HEK293 (cell line): Measurements from ENCODE around the gene TESMIN.

Experiments
- CTCF ChIA-PET: fragments of 350-600 bp; formaldehyde crosslinking; extraction: SDS; loops from one replicate; lab custom pipeline; 2021; ENCODE audit warnings: antibody characterized with exemption; lab: Yijun Ruan, JAX
- POLR2A ChIA-PET: fragments of 300-600 bp; formaldehyde crosslinking; extraction: SDS; loops from one replicate; lab custom pipeline; 2020; ENCODE audit warnings: antibody characterized with exemption, inconsistent platforms; lab: Yijun Ruan, JAX
- H3K27ac ChIP-seq: fragments of 200-500 bp; sonication (Bioruptor generic); 2 replicates; pipeline ENCODE4 v1.5.1; 2014; ENCODE audit warnings: low read depth, low read length, control low read depth, inconsistent platforms; ENCODE audit errors: extremely low read depth
- H3K36me3 ChIP-seq, 2 experiments: fragments of 200-500 bp in 1 of 2; sonication (Bioruptor generic) in 1 of 2; 1 replicate in 1 of 2; 2 replicates in 1 of 2; pipeline ENCODE4 v1.5.1; 2014 to 2017; ENCODE audit warnings: inconsistent platforms in 2 of 2, low read length in 2 of 2; ENCODE audit not compliant: control insufficient read depth in 2 of 2, insufficient read depth in 1 of 2
- H3K4me1 ChIP-seq: fragments of 200-500 bp; sonication (Bioruptor generic); 2 replicates; pipeline ENCODE4 v1.5.1; 2014; ENCODE audit warnings: mild to moderate bottlenecking, low read length, inconsistent platforms; ENCODE audit not compliant: control insufficient read depth, insufficient read depth
- H3K4me3 ChIP-seq: 2 replicates; pipeline ENCODE4 v1.5.1; 2011; ENCODE audit warnings: low read depth, mild to moderate bottlenecking, control low read depth, low read length, moderate library complexity
- H3K9me3 ChIP-seq: fragments of 200-500 bp; sonication (Bioruptor generic); 2 replicates; pipeline ENCODE4 v1.5.1; 2014; ENCODE audit warnings: low read depth, low read length, inconsistent platforms; ENCODE audit not compliant: control insufficient read depth, insufficient read depth
- AEBP2 ChIP-seq: fragments of 450-650 bp; formaldehyde crosslinking; IDR thresholded peaks from 2 replicates; pipeline ENCODE4 v1.5.1; 2016; ENCODE audit warnings: missing biosample characterization, missing genetic modification characterization, borderline replicate concordance
- ATF2 ChIP-seq: fragments of 450-650 bp; formaldehyde crosslinking; IDR thresholded peaks from 2 replicates; pipeline ENCODE4 v1.5.1; 2016; ENCODE audit warnings: missing biosample characterization, missing genetic modification characterization, low read depth
- KLF8 ChIP-seq: fragments of 450-650 bp; formaldehyde crosslinking; IDR thresholded peaks from 2 replicates; pipeline ENCODE4 v1.5.1; 2016; ENCODE audit warnings: missing biosample characterization, missing genetic modification characterization
- KLF9 ChIP-seq: fragments of 450-650 bp; formaldehyde crosslinking; IDR thresholded peaks from 2 replicates; pipeline ENCODE4 v1.5.1; 2016; ENCODE audit warnings: missing biosample characterization, missing genetic modification characterization, low read depth
- REST ChIP-seq: fragments of 450-650 bp; formaldehyde crosslinking; IDR thresholded peaks from 2 replicates; pipeline ENCODE4 v1.5.1; 2016; ENCODE audit warnings: missing biosample characterization, missing genetic modification characterization
- SALL2 ChIP-seq: fragments of 450-650 bp; formaldehyde crosslinking; IDR thresholded peaks from 2 replicates; pipeline ENCODE4 v1.5.0; 2017; ENCODE audit warnings: missing biosample characterization, mild to moderate bottlenecking, missing genetic modification characterization, borderline replicate concordance
- SETDB1 ChIP-seq: IDR thresholded peaks from one replicate; pipeline ENCODE4 v1.6.1; 2017; ENCODE audit warnings: mild to moderate bottlenecking, low read length, moderate library complexity, mixed read lengths; ENCODE audit not compliant: insufficient read length
- YY2 ChIP-seq: fragments of 450-650 bp; formaldehyde crosslinking; IDR thresholded peaks from 2 replicates; pipeline ENCODE4 v1.5.1; 2016; ENCODE audit warnings: missing biosample characterization, missing genetic modification characterization
- ZFP41 ChIP-seq: fragments of 450-650 bp; formaldehyde crosslinking; IDR thresholded peaks from 2 replicates; pipeline ENCODE4 v1.5.1; 2016; ENCODE audit warnings: missing biosample characterization, missing genetic modification characterization, borderline replicate concordance
- ZNF10 ChIP-seq: fragments of 450-650 bp; formaldehyde crosslinking; IDR thresholded peaks from 2 replicates; pipeline ENCODE4 v1.5.1; 2017; ENCODE audit warnings: missing biosample characterization, missing genetic modification characterization
- ZNF174 ChIP-seq: fragments of 450-650 bp; formaldehyde crosslinking; IDR thresholded peaks from 2 replicates; pipeline ENCODE4 v1.5.0; 2017; ENCODE audit warnings: missing biosample characterization, mild to moderate bottlenecking, missing genetic modification characterization
- ZNF175 ChIP-seq: fragments of 450-650 bp; formaldehyde crosslinking; IDR thresholded peaks from 2 replicates; pipeline ENCODE4 v1.5.1; 2016; ENCODE audit warnings: missing biosample characterization, missing genetic modification characterization
- ZNF239 ChIP-seq: fragments of 450-650 bp; formaldehyde crosslinking; IDR thresholded peaks from 2 replicates; pipeline ENCODE4 v1.5.1; 2016; ENCODE audit warnings: missing biosample characterization, missing genetic modification characterization
- ZNF473 ChIP-seq: fragments of 450-650 bp; formaldehyde crosslinking; IDR thresholded peaks from 2 replicates; pipeline ENCODE4 v1.5.1; 2017; ENCODE audit warnings: missing biosample characterization, missing genetic modification characterization
- ZNF645 ChIP-seq: fragments of 450-650 bp; formaldehyde crosslinking; IDR thresholded peaks from 2 replicates; pipeline ENCODE4; 2016; ENCODE audit warnings: missing biosample characterization, missing genetic modification characterization
- ZNF785 ChIP-seq: fragments of 450-650 bp; formaldehyde crosslinking; IDR thresholded peaks from 2 replicates; pipeline ENCODE4 v1.5.1; 2016; ENCODE audit warnings: missing biosample characterization, missing genetic modification characterization

TESMIN gene

GRCh38 chr11:68775951-68776388 is 24.6 kb upstream of the TESMIN start:
- TF ChIP-seq ZNF473 (tag by site-specific recombination) (no peak), ZNF10 (tag by site-specific recombination) (0 out of 2 replicates have a peak, but pooled peaks have one; percentile 29)
- no peak overlapping the region for H3K4me3 ChIP-seq
- no peaks in the 10 kb centered on the region for H3K4me1 ChIP-seq
- H3K9me3 ChIP-seq: no peaks in the 10 kb centered on the region
- peaks cover 0 to 81% of the 10 kb centered on the region in 2 experiments; a peak in 2 of 3 replicates for H3K36me3 ChIP-seq
- CTCF ChIA-PET: no interaction called here
- H3K27ac ChIP-seq: no peak overlapping the region
- POLR2A ChIA-PET: no interaction called here

GRCh38 chr11:68774194-68774585 is 22.9 kb upstream of the TESMIN start:
- Histone ChIP-seq H3K4me1 (no peaks in the 10 kb centered on the region), H3K27ac (no peak overlapping the region; the same call in 1 of the 2 replicates), H3K36me3 (peaks cover 0 to 77% of the 10 kb centered on the region in 2 experiments; a peak in 1 of 3 replicates), H3K4me3 (no peak overlapping the region), H3K9me3 (no peaks in the 10 kb centered on the region)
- ChIA-PET CTCF (interaction anchor here (0.7 kb wide), 1 partner anchor 229 kb away, joined by 3 read pairs; no protein-coding TSS in a partner anchor), POLR2A (no interaction called here)
- no peak for TF ChIP-seq KLF9 (tag by site-specific recombination)
- TF ChIP-seq ATF2 (tag by site-specific recombination): 0 out of 2 replicates have a peak, but pooled peaks have one; percentile 31
- TF ChIP-seq ZNF175 (tag by site-specific recombination): no peak

GRCh38 chr11:68773521-68774193 is 22.3 kb upstream of the TESMIN start:
- H3K4me3 ChIP-seq: no peak overlapping the region
- H3K9me3 ChIP-seq: no peaks in the 10 kb centered on the region
- no peak overlapping the region; the same call in 1 of the 2 replicates for H3K27ac ChIP-seq
- peaks cover 0 to 78% of the 10 kb centered on the region in 2 experiments; a peak in 1 of 3 replicates for H3K36me3 ChIP-seq
- H3K4me1 ChIP-seq: no peaks in the 10 kb centered on the region
- no peak for TF ChIP-seq KLF8 (tag by site-specific recombination)
- TF ChIP-seq REST (tag by site-specific recombination): no peak
- no peak for TF ChIP-seq ZNF174 (tag by site-specific recombination)
- no peak for TF ChIP-seq YY2 (tag by site-specific recombination)
- TF ChIP-seq ZFP41 (tag by site-specific recombination): no peak
- CTCF ChIA-PET: interaction anchor here (2.0 kb wide), 1 partner anchor 25 kb away, joined by 7 read pairs; no protein-coding TSS in a partner anchor
- POLR2A ChIA-PET: no interaction called here

- Histone ChIP-seq H3K4me3 (no peak overlapping the region), H3K36me3 (peaks cover 0 to 78% of the 10 kb centered on the region in 2 experiments; a peak in 1 of 3 replicates), H3K4me1 (no peaks in the 10 kb centered on the region), H3K9me3 (no peaks in the 10 kb centered on the region), H3K27ac (no peak overlapping the region)
- ChIA-PET CTCF (interaction anchor here (0.9 to 2.0 kb wide), 2 partner anchors 21 to 25 kb away, joined by 4 to 7 read pairs; no protein-coding TSS in a partner anchor), POLR2A (no interaction called here)
- no peak for TF ChIP-seq SALL2 (tag by site-specific recombination)
- no peak for TF ChIP-seq ZNF645 (tag by site-specific recombination)
- no peak for TF ChIP-seq SETDB1
- TF ChIP-seq ZNF473 (tag by site-specific recombination): no peak
- TF ChIP-seq ZNF174 (tag by site-specific recombination): no peak
- TF ChIP-seq ZNF785 (tag by site-specific recombination): no peak
- TF ChIP-seq AEBP2: no peak
- TF ChIP-seq ZNF239 (tag by site-specific recombination): no peak
These were observed 21.6 kb upstream of the TESMIN start for GRCh38 chr11:68772936-68773335.
